Measurements from ENCODE around the gene NELFE. TPM values are rescaled to one million over a fixed set of nuclear protein-coding genes. Genes with fewer than 3 reads are reported as not detected.

The NELFE gene
- total RNA-seq, 1 donor from 2014 or later = 129 TPM

GRCh38 chr6:31922942-31923341 lies 35.8 kb downstream of the NELFE start:
- Histone ChIP-seq H3K4me1 (no peaks in the 10 kb centered on the region), H3K4me3 (no peak overlapping the region), H3K27ac (no peak overlapping the region), H3K4me2 (no peak overlapping the region), H2AFZ (replicated peaks) (no peak overlapping the region), H3F3A (ENCODE audit: low read depth) (no peaks in the 10 kb centered on the region), H4K20me1 (ENCODE audit: low read depth) (no peaks in the 10 kb centered on the region), H3K9me3 (ENCODE audit: low read depth) (no peaks in the 10 kb centered on the region), H3K9ac (no peak overlapping the region), H3K79me2 (ENCODE audit: low read depth) (no peaks in the 10 kb centered on the region), H3K36me3 (no peaks in the 10 kb centered on the region), H3K27me3 (no peaks in the 10 kb centered on the region)
- TF ChIP-seq EZH2 (IDR thresholded peaks at IDR 0.05) (no peak), EZH2phosphoT487 (IDR thresholded peaks at IDR 0.05) (no peak), CTCF (IDR thresholded peaks at IDR 0.05) (peak; percentile 36)
- Mint-ChIP-seq H3K27ac (no peak overlapping the region), H3K4me1 (no peaks in the 10 kb centered on the region), H3K9me3 (no peaks in the 10 kb centered on the region), H3K4me3 (no peak overlapping the region), H3K27me3 (ENCODE audit: insufficient read depth, low read depth) (peaks cover 7% of the 10 kb centered on the region), H3K36me3 (no peaks in the 10 kb centered on the region)
- DNase-seq (ENCODE audit: low spot score) = peak; percentile 39

GRCh38 chr6:31920811-31921210 lies 38.0 kb downstream of the NELFE start:
- peaks cover 2% of the 10 kb centered on the region for H3K4me1 Mint-ChIP-seq
- Histone ChIP-seq H3K9me3 (ENCODE audit: low read depth) (no peaks in the 10 kb centered on the region), H3K4me1 (no peaks in the 10 kb centered on the region), H2AFZ (replicated peaks) (no peak overlapping the region), H3K27ac (no peak overlapping the region), H3K4me2 (no peak overlapping the region), H3K9ac (no peak overlapping the region), H3K36me3 (no peaks in the 10 kb centered on the region), H4K20me1 (ENCODE audit: low read depth) (no peaks in the 10 kb centered on the region), H3K27me3 (no peaks in the 10 kb centered on the region), H3F3A (ENCODE audit: low read depth) (no peaks in the 10 kb centered on the region), H3K4me3 (no peak overlapping the region), H3K79me2 (ENCODE audit: low read depth) (no peaks in the 10 kb centered on the region)
- peaks cover 4% of the 10 kb centered on the region for H3K27me3 Mint-ChIP-seq (ENCODE audit: insufficient read depth, low read depth)
- no peak for TF ChIP-seq CTCF (IDR thresholded peaks at IDR 0.05)
- H3K9me3 Mint-ChIP-seq = no peaks in the 10 kb centered on the region
- H3K4me3 Mint-ChIP-seq = no peak overlapping the region
- no peak overlapping the region for H3K27ac Mint-ChIP-seq
- no peaks in the 10 kb centered on the region for H3K36me3 Mint-ChIP-seq
- DNase-seq (ENCODE audit: low spot score) = no peak

- Histone ChIP-seq H3K4me1 (no peaks in the 10 kb centered on the region), H3K4me3 (no peak overlapping the region), H2AFZ (replicated peaks) (no peak overlapping the region), H4K20me1 (ENCODE audit: low read depth) (no peaks in the 10 kb centered on the region), H3K36me3 (no peaks in the 10 kb centered on the region), H3K9ac (no peak overlapping the region), H3K27ac (no peak overlapping the region), H3F3A (ENCODE audit: low read depth) (no peaks in the 10 kb centered on the region), H3K9me3 (ENCODE audit: low read depth) (no peaks in the 10 kb centered on the region), H3K79me2 (ENCODE audit: low read depth) (no peaks in the 10 kb centered on the region), H3K4me2 (no peak overlapping the region), H3K27me3 (no peaks in the 10 kb centered on the region)
- Mint-ChIP-seq H3K36me3 (no peaks in the 10 kb centered on the region), H3K27me3 (ENCODE audit: insufficient read depth, low read depth) (peaks cover 3% of the 10 kb centered on the region), H3K4me1 (peaks cover 2% of the 10 kb centered on the region), H3K27ac (no peak overlapping the region), H3K9me3 (no peaks in the 10 kb centered on the region), H3K4me3 (no peak overlapping the region)
- DNase-seq (ENCODE audit: low spot score) = no peak
- TF ChIP-seq EZH2 (IDR thresholded peaks at IDR 0.05) = no peak
- no peak for TF ChIP-seq EZH2phosphoT487 (IDR thresholded peaks at IDR 0.05)
- TF ChIP-seq CTCF (IDR thresholded peaks at IDR 0.05) = no peak
These were observed 39.0 kb downstream of the NELFE start for GRCh38 chr6:31919624-31920303.

Measured in neural progenitor cell (in vitro differentiated cells).